ENCODE measurements around the gene NR4A3.

Gene NR4A3

DNA sequence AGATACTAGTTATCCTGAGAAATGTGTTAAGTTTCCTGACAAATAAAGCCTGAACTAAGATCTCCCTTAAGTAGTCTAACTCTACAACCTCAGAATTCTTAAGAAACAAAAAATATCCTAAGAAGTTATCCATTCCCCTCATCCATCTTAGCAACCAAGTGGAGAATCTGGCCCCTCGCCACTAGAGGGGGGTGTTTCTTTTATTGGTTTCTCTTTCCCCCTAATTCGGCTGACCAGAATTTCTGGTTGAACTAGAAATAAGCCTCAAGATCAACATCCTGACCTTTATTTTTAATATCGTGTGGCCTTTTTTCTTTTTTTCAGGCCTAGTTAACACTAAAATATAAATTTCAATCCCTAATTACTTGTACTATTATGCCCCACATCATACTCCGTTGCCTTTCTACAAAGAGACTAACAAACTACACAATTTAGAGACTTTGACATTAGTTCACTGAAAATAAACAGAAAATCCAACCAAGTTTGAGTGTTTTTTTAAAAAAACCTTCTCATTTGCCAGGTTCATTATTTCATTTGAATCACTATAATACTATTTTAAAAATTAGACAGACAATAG lies 14.3 kb upstream of the NR4A3 start (continued):
- TF ChIP-seq ARNTL (CRISPR knock-in tag; IDR thresholded peaks at IDR 0.05; ENCODE audit: borderline replicate concordance, low read depth): no peak
- TF ChIP-seq ISL1 (CRISPR knock-in tag; IDR thresholded peaks at IDR 0.05): no peak
- TF ChIP-seq ESRRG (CRISPR knock-in tag; IDR thresholded peaks at IDR 0.05): no peak
- TF ChIP-seq ZC3H10 (CRISPR knock-in tag; IDR thresholded peaks at IDR 0.05): no peak
- TF ChIP-seq RARB (CRISPR knock-in tag; IDR thresholded peaks at IDR 0.05): no peak
- TF ChIP-seq SNAI2 (CRISPR knock-in tag; IDR thresholded peaks at IDR 0.05): no peak
- TF ChIP-seq ZFP3 (CRISPR knock-in tag; IDR thresholded peaks at IDR 0.05): no peak
- TF ChIP-seq, protein P1, sequence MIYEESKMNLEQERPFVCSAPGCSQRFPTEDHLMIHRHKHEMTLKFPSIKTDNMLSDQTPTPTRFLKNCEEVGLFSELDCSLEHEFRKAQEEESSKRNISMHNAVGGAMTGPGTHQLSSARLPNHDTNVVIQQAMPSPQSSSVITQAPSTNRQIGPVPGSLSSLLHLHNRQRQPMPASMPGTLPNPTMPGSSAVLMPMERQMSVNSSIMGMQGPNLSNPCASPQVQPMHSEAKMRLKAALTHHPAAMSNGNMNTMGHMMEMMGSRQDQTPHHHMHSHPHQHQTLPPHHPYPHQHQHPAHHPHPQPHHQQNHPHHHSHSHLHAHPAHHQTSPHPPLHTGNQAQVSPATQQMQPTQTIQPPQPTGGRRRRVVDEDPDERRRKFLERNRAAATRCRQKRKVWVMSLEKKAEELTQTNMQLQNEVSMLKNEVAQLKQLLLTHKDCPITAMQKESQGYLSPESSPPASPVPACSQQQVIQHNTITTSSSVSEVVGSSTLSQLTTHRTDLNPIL (CRISPR knock-in tag; IDR thresholded peaks at IDR 0.05; ENCODE audit: low read depth): no peak
- no peak for TF ChIP-seq TCF4 (CRISPR knock-in tag; IDR thresholded peaks at IDR 0.05; ENCODE audit: borderline replicate concordance)
- no peak for TF ChIP-seq ZNF8 (CRISPR knock-in tag; IDR thresholded peaks at IDR 0.05)
- TF ChIP-seq, protein P2, sequence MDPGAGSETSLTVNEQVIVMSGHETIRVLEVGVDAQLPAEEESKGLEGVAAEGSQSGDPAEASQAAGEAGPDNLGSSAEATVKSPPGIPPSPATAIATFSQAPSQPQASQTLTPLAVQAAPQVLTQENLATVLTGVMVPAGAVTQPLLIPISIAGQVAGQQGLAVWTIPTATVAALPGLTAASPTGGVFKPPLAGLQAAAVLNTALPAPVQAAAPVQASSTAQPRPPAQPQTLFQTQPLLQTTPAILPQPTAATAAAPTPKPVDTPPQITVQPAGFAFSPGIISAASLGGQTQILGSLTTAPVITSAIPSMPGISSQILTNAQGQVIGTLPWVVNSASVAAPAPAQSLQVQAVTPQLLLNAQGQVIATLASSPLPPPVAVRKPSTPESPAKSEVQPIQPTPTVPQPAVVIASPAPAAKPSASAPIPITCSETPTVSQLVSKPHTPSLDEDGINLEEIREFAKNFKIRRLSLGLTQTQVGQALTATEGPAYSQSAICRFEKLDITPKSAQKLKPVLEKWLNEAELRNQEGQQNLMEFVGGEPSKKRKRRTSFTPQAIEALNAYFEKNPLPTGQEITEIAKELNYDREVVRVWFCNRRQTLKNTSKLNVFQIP (CRISPR knock-in tag; IDR thresholded peaks at IDR 0.05; ENCODE audit: borderline replicate concordance, low read depth): no peak
- no peak for TF ChIP-seq ZNF565 (CRISPR knock-in tag; conservative IDR thresholded peaks at IDR 0.05; ENCODE audit: low read depth)
- TF ChIP-seq TOX (CRISPR knock-in tag; IDR thresholded peaks at IDR 0.05; ENCODE audit: borderline replicate concordance): no peak
- no peak for TF ChIP-seq PPARA (CRISPR knock-in tag; IDR thresholded peaks at IDR 0.05; ENCODE audit: borderline replicate concordance)

DNA sequence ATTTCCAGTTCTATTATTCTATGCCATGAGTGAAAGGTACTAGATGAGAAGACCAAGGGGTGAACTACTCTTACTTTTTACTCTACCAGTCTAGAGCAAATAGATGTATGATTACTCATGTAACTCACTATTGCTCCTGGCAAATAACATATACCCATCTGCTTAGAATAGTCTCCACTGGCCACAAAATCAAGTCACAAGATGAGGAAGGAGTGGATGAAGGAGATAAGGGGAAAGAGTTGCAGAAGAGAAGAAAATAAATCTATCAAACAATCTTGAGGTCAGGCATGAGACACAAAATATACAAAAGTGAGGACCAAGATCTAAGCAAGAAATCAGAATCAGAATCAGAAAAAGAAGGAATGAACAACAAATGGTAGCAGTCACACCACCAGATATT lies 13.7 kb upstream of the NR4A3 start:
- ATAC-seq: no peak
- TF ChIP-seq PPARA (CRISPR knock-in tag; IDR thresholded peaks at IDR 0.05; ENCODE audit: borderline replicate concordance): no peak
- TF ChIP-seq, protein P3, sequence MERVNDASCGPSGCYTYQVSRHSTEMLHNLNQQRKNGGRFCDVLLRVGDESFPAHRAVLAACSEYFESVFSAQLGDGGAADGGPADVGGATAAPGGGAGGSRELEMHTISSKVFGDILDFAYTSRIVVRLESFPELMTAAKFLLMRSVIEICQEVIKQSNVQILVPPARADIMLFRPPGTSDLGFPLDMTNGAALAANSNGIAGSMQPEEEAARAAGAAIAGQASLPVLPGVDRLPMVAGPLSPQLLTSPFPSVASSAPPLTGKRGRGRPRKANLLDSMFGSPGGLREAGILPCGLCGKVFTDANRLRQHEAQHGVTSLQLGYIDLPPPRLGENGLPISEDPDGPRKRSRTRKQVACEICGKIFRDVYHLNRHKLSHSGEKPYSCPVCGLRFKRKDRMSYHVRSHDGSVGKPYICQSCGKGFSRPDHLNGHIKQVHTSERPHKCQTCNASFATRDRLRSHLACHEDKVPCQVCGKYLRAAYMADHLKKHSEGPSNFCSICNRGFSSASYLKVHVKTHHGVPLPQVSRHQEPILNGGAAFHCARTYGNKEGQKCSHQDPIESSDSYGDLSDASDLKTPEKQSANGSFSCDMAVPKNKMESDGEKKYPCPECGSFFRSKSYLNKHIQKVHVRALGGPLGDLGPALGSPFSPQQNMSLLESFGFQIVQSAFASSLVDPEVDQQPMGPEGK (CRISPR knock-in tag; IDR thresholded peaks at IDR 0.05; ENCODE audit: borderline replicate concordance): no peak
- TF ChIP-seq SNAI2 (CRISPR knock-in tag; IDR thresholded peaks at IDR 0.05): no peak
- no peak for TF ChIP-seq ZNF8 (CRISPR knock-in tag; IDR thresholded peaks at IDR 0.05)
- TF ChIP-seq, protein P4, sequence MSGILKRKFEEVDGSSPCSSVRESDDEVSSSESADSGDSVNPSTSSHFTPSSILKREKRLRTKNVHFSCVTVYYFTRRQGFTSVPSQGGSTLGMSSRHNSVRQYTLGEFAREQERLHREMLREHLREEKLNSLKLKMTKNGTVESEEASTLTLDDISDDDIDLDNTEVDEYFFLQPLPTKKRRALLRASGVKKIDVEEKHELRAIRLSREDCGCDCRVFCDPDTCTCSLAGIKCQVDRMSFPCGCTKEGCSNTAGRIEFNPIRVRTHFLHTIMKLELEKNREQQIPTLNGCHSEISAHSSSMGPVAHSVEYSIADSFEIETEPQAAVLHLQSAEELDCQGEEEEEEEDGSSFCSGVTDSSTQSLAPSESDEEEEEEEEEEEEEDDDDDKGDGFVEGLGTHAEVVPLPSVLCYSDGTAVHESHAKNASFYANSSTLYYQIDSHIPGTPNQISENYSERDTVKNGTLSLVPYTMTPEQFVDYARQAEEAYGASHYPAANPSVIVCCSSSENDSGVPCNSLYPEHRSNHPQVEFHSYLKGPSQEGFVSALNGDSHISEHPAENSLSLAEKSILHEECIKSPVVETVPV (CRISPR knock-in tag; IDR thresholded peaks at IDR 0.05): no peak
- TF ChIP-seq RARB (CRISPR knock-in tag; IDR thresholded peaks at IDR 0.05): no peak
- TF ChIP-seq ZC3H10 (CRISPR knock-in tag; IDR thresholded peaks at IDR 0.05): no peak
- TF ChIP-seq ARNTL (CRISPR knock-in tag; IDR thresholded peaks at IDR 0.05; ENCODE audit: borderline replicate concordance, low read depth): no peak
- TF ChIP-seq OSR1 (CRISPR knock-in tag; IDR thresholded peaks at IDR 0.05): no peak
- TF ChIP-seq BACH2 (CRISPR knock-in tag; IDR thresholded peaks at IDR 0.05; ENCODE audit: borderline replicate concordance): no peak
- TF ChIP-seq, protein P2 (CRISPR knock-in tag; IDR thresholded peaks at IDR 0.05; ENCODE audit: borderline replicate concordance, low read depth): no peak
- no peak for TF ChIP-seq ESRRG (CRISPR knock-in tag; IDR thresholded peaks at IDR 0.05)
- TF ChIP-seq ZFP3 (CRISPR knock-in tag; IDR thresholded peaks at IDR 0.05): no peak
- no peak for TF ChIP-seq ISL1 (CRISPR knock-in tag; IDR thresholded peaks at IDR 0.05)
- no peak for TF ChIP-seq TOX (CRISPR knock-in tag; IDR thresholded peaks at IDR 0.05; ENCODE audit: borderline replicate concordance)
- TF ChIP-seq, protein P5, sequence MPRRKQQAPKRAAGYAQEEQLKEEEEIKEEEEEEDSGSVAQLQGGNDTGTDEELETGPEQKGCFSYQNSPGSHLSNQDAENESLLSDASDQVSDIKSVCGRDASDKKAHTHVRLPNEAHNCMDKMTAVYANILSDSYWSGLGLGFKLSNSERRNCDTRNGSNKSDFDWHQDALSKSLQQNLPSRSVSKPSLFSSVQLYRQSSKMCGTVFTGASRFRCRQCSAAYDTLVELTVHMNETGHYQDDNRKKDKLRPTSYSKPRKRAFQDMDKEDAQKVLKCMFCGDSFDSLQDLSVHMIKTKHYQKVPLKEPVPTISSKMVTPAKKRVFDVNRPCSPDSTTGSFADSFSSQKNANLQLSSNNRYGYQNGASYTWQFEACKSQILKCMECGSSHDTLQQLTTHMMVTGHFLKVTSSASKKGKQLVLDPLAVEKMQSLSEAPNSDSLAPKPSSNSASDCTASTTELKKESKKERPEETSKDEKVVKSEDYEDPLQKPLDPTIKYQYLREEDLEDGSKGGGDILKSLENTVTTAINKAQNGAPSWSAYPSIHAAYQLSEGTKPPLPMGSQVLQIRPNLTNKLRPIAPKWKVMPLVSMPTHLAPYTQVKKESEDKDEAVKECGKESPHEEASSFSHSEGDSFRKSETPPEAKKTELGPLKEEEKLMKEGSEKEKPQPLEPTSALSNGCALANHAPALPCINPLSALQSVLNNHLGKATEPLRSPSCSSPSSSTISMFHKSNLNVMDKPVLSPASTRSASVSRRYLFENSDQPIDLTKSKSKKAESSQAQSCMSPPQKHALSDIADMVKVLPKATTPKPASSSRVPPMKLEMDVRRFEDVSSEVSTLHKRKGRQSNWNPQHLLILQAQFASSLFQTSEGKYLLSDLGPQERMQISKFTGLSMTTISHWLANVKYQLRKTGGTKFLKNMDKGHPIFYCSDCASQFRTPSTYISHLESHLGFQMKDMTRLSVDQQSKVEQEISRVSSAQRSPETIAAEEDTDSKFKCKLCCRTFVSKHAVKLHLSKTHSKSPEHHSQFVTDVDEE (CRISPR knock-in tag; IDR thresholded peaks at IDR 0.05): no peak
- TF ChIP-seq CSDC2 (CRISPR knock-in tag; IDR thresholded peaks at IDR 0.05): no peak
- no peak for TF ChIP-seq ZNF565 (CRISPR knock-in tag; conservative IDR thresholded peaks at IDR 0.05; ENCODE audit: low read depth)

All from SK-N-SH treated with all-trans-retinoic acid at 6 μM for 48 hours (cell line).